HG03457 (cell line): ENCODE results near the gene TSNAXIP1.

Source experiments
- ATAC-seq: cut with Tn5 transposase; IDR thresholded peaks from one replicate; pipeline ENCODE4 v1.9.1; 2021; ENCODE audit warnings: moderate number of reproducible peaks; ENCODE audit not compliant: unreplicated experiment

The TSNAXIP1 gene

DNA sequence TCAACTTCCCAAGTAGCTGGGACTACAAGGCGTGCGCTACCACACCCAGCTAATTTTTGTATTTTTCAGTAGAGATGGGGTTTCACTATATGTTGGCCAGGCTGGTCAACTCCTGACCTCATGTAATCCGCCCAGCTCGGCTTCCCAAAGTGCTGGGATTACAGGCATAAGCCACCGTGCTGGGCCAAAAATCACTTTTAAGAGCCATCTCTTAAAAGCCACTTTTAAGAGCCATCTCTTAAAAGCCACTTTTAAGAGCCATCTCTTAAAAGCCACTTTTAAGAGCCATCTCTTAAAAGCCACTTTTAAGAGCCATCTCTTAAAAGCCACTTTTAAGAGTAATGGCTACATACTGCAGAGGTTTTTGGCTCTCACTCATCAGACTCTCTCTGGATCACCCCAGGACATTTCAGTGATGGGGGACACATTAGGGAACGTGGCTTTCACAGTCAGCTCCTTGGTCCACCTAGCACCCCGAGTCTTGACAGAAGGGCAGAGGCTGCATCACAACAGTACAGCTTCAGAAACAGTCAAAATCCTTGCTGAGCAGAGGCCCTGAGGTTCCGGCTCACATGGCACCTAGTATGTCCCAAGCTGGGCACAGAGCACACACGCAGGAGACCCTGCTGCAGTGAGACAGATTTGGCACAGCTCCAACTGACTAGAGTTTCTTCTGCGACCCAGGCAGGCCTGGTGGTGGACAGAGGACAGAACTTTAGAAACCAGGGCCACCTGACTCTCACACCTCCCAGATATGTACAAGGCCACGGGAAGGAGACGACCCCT is 23.9 kb upstream of the TSNAXIP1 start:
- ATAC-seq = no peak

DNA sequence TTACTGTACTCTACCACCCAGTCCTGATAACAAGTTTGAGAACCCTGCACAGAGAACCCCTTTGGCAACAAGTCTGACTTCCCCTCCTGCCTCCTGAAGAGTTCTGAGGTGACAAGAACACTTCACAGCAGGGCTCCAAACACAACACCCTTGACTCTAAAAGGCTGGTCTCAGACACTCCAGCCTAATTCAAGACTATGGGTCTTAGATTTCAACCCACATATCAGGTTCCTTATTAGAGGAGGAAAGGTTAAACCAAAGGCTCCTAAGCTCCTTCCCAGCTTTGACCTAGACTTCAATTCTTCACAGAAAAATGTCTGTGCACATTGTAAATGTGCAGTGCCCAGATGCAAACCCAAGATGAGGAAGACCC is 23.4 kb upstream of the TSNAXIP1 start:
- ATAC-seq = no peak

DNA sequence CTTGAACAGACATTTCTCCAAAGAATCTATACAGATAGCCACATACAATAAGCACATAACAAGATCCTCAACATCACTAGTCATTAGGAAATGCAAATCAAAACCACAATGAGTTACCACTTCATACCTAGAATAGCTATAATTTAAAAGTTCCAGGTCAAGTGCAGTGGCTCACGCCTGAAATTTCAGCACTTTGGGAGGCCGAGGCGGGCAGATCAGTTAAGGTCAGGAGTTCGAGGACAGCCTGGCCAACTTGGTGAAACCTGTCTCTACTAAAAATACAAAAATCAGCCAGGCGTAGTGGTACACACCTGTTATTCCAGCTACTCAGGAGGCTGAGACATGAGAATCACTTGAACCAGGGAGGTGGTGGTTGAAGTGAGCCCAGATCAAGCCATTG is 20.2 kb upstream of the TSNAXIP1 start:
- ATAC-seq = no peak

DNA sequence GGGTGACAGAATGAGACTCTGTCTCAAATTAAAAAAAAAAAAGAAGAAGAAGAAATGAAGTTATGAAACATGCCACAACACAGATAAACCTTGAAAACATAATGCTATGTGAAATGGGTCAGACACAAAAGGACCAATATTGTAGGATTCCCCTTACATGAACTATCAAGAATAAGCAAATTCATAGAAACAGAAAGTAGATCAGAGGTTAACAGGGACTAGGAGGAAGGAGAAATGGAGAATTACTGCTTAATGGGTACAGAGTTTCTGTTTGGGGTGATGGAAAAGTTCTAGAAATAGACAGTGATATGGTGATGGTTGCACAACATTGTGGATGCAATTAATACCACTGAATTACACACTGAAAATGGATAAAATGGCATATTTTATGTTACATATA is 16.6 kb upstream of the TSNAXIP1 start:
- no peak for ATAC-seq

DNA sequence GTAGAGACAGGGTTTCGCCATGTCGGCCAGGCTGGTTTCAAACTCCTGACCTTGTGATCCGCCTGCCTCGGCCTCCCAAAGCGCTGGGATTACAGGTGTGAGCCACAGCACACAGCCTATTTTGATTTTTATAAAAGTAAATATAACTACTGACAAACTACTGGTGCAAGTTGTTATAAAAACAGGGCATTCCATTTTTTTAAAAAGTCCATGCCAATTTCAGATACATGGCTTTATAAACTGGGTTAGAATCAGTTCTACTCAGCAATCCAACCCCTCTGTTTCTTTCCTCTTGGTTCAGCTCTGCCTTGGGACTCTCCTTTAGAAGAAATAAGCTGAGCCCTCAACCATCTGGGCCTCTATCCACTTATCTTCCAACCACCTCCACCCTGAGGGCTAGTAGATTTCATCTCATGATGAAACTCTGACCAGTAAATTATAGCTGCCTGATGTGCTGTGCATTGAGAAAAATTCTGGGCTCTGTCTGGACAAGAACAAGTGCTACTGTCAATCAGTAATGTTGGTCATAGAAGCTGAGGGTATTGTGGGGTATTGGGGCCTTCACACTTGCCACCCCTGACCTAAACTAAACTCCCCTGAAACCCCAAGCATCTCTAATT is 10.5 kb upstream of the TSNAXIP1 start:
- ATAC-seq = no peak

DNA sequence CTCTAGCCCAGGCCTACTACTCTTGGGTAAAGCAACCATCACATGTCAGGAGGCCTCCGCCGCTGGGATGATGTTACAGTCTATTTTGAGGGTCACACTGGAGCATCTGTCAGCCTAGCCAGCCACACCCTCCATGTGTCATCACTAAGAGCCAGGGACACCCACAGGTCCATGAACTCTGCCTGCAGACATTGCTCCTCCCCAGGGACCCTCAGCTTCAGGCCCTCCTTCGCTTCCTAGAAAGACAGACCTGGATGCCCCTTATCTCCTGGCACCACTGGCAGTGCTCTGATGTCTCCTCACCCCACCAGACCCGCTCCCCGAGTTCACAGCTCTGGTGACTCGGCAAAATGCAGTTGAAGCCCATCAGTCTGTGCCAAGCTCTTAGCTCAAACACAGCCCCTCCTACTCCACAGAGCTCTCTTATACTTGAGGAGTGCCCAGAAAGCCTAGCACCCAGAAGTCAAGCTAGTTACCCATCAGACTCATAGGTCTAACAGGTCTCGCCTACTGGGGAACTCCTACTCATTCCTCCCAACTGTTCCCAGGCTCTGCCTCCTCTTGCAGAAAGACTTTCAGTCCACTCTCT is 6.3 kb upstream of the TSNAXIP1 start:
- ATAC-seq = no peak

DNA sequence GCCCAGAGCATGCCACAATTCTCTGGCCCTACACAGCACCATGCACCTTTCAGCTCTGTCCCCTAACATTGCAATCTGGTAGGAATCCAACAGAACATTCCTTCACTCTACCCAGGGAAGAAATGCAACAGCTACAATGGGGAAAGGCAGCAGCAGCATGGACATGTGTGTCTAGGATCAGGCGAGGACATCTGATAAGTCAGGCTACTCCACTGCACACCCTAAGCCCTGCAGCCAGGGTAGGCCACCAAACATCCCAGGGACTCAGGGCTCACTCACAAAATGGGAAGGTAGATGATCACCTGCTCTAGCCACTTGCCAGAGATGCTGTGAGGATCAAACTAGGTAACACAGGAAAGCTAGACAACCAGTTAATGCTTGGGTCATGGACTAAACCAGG is 5.4 kb upstream of the TSNAXIP1 start:
- no peak for ATAC-seq

DNA sequence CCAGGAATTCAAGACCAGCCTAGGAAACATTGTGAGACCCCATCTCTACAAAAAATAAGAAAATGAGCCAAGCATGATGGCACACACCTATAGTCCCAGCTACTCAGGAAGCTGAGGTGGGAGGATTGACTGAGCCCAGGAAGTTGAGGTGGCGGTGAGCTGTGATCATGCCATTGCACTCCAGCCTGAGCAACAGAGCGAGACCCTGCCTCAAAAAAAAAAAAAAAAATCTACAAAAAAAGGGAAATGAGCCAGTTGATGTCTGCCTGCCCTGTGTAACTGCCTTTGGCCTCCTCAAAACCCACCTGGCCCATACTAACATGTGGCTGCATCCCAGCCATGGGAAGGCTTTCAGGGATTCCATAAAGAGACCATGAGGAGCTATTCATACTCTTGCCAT is 4.8 kb upstream of the TSNAXIP1 start:
- ATAC-seq = no peak

DNA sequence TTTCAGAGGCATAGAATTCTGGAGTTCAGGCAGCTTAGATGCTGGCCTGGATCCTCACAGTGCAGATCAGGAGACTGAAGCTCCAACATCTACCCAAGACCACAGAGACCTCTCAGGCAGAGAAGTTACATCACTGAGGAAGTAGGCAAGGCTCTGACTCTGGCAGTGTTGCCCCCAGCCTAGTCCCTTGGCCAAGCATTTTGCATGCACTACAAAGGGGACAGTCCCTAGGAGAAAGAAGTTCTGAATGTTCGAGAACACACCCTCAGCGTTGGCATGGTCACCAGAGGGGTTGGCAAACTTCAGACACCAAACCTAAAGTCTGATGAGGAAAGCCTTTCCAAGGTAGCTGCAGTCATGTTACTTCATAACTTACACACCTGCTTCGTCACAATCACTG is 2.8 kb upstream of the TSNAXIP1 start:
- no peak for ATAC-seq

DNA sequence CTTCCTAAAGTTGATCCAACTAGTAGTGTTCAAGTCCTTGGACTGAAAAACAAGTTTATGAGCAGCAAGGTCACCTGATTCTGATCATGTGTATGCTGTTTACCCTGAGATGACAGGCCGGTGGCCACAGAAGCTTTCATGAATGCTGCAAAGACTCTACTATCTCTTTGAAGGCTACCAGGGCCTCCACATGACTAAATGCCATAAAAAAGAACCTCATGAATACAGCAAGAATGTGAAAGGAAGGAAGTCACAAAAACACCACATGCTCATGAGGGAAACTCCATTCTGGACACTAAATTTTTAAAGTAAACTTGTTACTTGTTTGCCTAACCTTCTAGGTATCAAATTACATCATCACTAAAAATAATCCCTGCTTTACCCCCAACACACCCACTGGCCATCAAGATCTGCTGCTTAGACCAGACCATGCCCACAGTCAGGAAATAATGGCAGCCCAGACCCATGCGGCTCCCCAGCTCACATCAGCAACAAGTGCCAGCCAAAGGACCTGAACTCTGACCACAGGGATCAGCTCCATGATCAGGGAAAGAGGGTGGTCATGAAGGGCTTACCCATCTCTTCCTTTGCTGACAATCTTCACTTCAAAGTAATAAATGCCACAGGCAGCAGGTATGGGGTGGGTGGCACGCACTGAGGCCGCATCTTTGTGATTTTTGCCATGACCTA is 1.7 kb upstream of the TSNAXIP1 start:
- no peak for ATAC-seq

DNA sequence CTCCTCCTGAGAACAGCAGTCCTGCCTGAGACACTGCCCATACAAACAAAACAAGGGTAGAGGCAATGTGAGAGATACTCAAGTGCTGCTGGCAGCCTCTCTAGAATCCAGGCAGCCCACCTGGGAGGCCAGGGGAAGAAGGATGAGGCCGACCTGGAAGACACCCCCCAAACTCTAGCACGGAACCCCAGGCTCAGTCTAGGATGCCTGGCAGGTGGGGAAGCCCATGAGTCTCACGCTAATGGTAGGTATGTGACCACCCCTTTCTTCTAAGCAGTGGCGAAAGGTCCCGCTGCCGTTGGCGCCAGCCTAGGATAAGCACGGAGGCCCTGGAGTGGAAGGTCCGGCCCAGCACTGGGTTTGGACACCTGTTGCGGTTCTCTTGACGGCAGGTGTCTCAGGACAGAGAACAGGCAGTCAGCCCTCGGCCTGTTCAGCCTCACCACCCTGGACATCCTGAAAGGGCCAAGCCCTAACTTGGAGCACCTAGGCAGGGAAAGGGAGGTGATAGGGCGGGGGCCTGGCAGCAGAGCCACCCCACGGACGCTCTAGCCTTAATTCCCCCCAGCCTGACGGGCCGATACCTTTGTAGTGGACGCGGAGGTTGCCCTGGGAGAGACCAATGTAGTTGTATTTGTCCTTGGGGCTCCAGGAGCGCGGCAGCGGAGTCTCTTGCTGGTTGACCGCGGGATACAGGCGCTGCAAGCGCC is 816 bp upstream of the TSNAXIP1 start:
- no peak for ATAC-seq

DNA sequence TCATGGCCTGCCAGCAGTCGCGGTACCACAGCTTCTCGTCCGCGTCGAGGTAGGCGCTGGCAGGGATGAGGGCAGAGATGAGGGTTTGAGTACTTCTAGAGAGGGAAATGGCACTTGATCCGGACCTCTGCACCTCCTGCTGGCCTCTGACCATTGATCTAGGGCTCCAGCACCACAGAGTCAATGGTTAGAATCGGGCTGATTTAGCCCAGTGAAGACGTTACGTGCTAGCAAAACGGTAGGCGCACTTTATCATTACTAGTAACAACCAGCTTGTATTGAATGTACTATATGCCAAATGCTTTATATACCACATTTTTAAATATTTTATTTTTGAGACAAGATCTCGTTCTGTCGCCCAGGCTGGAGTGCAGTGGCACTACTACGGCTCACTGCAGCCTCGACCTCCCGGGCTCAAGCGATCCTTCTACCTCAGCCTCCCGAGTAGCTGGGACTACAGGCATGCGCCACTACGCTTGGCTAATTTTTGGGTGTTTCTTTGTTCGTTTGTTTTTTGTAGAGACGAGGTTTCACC is 526 bp downstream of the TSNAXIP1 start:
- no peak for ATAC-seq

DNA sequence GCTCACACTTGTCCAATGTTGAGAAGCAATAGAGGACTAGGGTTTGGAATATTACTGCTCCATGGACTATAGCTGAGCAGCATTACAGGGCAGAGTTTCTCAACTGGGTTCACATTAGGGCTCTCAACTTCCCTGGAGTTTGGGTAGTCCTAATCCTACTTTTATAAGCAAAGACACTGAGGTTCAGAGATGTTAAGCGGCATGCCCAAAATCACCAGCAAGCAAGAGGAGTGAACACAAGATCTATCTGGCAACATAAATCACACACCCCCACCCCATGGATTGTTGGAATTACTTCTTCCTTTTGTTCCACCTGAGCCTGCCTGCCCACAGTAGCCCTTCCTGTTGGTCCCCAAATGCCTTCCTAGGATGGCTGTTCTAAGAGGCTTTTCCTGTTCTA is 5.2 kb downstream of the TSNAXIP1 start:
- ATAC-seq = no peak

DNA sequence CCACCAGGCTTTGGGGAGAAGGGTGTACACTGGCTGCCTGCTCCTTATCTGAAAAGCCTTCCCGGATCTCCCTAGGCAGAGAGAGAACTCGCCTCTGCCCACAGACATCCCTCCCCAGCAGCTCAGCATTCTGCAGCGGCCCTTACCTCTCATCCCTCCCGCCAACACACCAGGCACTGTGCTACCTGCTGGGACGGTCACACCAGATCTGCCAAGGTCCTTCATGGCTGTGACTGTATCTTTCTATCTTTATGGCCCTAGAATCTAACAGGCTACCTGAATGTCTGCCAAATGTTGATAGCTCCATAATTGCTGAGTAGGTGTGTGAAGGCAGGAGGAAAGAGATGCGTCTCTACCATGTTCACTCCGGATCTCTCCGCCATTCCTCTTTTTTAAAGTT is 7.9 kb downstream of the TSNAXIP1 start:
- no peak for ATAC-seq

DNA sequence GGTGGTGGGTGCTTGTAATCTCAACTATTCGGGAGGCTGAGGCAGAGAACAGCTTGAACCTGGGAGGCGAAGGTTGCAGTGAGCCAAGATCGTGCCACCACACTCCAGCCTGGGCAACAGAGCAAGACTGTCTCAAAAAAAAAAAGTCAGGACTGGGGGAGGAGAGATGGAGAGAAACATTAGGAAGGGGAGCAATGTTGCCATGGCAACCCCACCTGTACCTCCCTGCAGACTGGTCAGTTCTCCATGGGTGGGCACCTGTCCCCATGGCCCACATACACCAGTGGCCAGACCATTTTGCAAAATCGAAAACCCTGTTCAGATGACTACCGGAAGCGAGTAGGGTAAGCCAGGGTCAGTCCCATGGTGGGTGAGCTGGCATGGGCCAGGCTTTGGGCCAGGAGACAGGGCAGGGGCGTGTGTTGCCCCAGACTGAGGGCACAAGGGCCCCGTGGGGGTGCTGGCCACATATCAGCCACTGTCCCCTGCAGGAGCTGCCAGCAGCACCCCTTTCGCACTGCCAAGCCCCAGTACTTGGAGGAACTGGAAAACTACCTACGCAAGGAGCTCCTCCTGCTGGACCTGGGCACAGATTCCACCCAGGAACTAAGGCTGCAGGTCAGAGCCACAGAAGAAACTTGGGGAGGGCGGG is 14.0 kb downstream of the TSNAXIP1 start:
- ATAC-seq = no peak

DNA sequence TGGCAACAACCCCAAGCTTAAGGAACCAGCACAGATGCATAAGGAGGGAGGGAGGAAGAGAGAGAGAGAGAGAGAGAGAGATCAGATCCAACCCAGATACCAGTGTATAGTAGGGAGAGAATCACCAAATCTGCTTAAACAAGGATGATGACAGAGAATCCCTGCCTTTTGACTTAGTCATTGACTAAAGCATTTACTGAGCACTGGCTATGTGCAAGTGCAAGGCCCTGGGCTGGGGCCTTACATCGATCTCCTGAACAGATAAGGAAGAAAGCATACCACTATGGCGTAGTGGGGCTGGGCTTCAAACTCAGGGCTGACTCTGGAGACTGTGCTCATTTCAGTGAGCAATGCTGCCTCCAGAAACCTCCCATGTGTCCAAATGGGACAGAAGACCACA is 15.8 kb downstream of the TSNAXIP1 start:
- ATAC-seq = no peak

DNA sequence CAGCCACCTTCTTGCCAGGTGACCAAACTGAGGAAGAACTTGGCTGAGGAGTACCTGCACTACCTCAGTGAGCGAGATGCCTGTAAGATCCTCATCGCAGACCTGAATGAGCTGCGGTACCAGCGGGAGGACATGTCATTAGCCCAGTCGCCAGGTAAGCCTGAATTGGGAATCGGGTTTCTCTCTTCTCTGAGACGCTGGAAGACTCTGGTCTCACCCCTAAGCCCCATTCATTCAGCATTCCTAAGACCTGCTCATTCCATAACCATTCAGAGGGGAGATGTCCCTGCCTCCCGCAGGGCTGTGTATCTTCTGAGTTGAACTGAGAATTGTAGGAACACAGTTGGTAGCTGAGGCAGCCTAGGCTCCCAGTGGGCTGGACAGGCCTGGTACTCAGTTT is 18.4 kb downstream of the TSNAXIP1 start:
- no peak for ATAC-seq

DNA sequence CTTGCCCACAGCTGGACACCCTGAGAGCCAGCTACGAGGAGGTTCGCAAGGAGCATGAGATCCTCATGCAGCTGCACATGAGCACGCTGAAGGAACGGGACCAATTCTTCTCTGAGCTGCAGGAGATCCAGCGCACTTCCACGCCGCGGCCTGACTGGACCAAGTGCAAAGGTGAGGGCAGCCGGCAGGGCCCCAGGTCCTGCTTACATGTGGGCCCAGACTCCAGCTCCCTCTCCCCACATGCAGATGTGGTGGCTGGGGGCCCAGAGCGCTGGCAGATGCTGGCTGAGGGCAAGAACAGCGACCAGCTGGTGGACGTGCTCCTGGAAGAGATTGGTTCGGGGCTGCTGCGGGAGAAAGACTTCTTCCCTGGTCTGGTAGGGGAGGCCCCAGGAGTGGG is 19.2 kb downstream of the TSNAXIP1 start:
- ATAC-seq = no peak

DNA sequence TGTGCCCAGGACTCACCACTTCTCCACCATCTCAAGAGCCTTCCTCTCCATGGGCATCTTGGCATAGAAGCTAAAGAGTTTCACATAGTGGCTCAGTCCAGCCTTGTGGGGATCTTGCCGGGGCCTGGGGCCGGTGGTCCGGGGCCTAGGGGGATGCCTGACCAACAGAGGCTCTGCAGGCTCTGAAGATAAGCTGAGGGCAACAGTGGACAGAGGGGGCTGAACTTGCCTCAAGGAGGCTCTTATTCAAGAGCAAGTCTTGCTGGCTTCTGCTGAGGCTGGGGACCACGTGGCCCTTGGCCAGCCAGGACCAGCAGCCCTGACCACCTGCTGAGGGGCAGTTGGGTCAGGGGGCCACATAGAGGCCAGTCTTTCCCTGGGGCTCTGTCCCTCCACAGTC is 22.0 kb downstream of the TSNAXIP1 start:
- no peak for ATAC-seq

DNA sequence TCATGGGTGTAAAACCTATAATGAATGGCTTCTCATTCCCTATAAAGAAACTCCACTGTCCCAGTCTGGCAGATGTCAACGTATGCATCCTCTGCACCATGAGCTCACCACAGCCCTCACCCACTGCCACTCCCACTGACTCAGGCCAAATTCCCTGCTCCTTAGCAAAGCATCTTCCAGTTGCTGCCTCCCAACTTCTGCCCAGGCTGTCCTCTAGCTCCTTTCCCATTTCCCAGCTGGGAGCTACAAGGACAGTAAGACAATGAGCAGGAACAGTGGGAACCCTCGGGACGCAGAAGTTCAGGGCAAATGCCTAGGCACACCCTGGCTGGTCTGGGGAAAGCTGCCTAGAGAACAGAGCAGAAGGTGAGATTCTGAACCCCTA is 26.3 kb downstream of the TSNAXIP1 start:
- ATAC-seq = no peak
